Heart left ventricle (tissue), 13 donors: Measurements from ENCODE around the gene SHROOM2.

Experiments used
- CTCF ChIP-seq, 12 donors: fragments of 200-600 bp; sonication (generic) in 4 of 12; IDR thresholded peaks; one replicate each; pipeline versions ENCODE4 v1.5.0 to v1.8.0; 2018 to 2022; ENCODE audit warnings: antibody characterized with exemption in 12 of 12, mild to moderate bottlenecking in 5 of 12
- POLR2A ChIP-seq, 2 donors: fragments of 450-650 bp; IDR thresholded peaks; one replicate each; pipeline ENCODE4 v1.6.1; 2017; ENCODE audit warnings: antibody characterized with exemption in 2 of 2, mild to moderate bottlenecking in 2 of 2, moderate library complexity in 2 of 2
- donor health status: ischemic (EF 13 %, LVEDD 7.1; RV severe dilation, severe dysfunction).
- donor health status: DM: no; HTN: yes; CAD: no.
- donor health status: DM: no; HTN: no; CAD: no.
- donor health status: ischemic (EF 25% LVEDD 6.9; RV normal size, moderate dysfunction).
- donor health status: ischemic (EF 25% LVEDD 5.7; RV mildly dilated, moderate dysfunction).
- donor health status: ischemic (EF 35%, LVEDD 5.7; RV mildly dilated, moderate dysfunction).
- donor health status: nonischemic (EF 11% LVEDD 7.7; RV severe dilation, severe dysfunction).
- donor health status: DM: yes; HTN: yes; CAD: no.
- donor health status: PGD.
- donor health status: ischemic (EF 29% LVEDD 5.4; RV normal size, mild dysfunction).
- donor health status: nonischemic (EF 23%, LVEDD 6.1; RV moderate dilation, normal function).

DNA sequence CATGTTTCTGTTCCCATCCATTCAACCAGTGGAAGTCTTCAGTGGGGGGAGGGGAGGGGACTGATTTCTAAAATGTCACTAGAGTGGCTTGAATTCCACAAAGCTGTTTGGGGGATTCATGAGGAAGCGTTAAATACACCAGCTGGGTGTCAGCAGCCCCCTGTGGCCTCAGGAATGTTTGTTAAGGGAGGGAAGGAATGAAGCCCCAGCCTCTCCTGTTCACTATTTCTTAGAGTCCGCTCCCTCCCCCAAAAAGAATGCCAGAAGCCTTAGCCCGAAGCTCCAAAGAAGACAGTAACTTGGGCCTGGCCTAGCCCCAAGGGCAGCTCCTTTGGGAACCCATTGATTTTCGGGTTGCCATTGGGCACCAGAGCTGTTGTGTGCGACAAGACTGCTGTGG lies 3.3 kb downstream of the SHROOM2 start:
- TF ChIP-seq POLR2A (IDR thresholded peaks at IDR 0.05), result no peak
- TF ChIP-seq CTCF (IDR thresholded peaks at IDR 0.05), result no peak
